GM12891 (cell line): ENCODE results near the gene TRRAP.
A peak's percentile ranks its signal among the peaks of the same experiment; 100 is the strongest.

Experiments used
- DNase-seq: peaks from one replicate; pipeline ENCODE4 v3.0.0; 2011; ENCODE audit warnings: low spot score; ENCODE audit not compliant: insufficient read length
- FAIRE-seq: peaks from 2 replicates; lab custom pipeline; 2011; peaks lifted over from hg19 to GRCh38; lab: Jason Lieb, UNC
- PAX5 ChIP-seq: IDR thresholded peaks from 2 replicates; pipeline ENCODE4 v1.6.1; 2011; ENCODE audit warnings: low read length, moderate library complexity, mild to moderate bottlenecking; ENCODE audit not compliant: insufficient read depth, severe bottlenecking
- POLR2A ChIP-seq: IDR thresholded peaks from 2 replicates; pipeline ENCODE4 v1.6.1; 2011; ENCODE audit warnings: low read depth, low read length, control low read depth
- POLR2AphosphoS5 ChIP-seq: IDR thresholded peaks from 2 replicates; pipeline ENCODE4 v1.6.1; 2011; ENCODE audit warnings: low read depth, low read length, control low read depth
- POU2F2 ChIP-seq: IDR thresholded peaks from 2 replicates; pipeline ENCODE4 v1.6.1; 2011; ENCODE audit warnings: low read depth, mild to moderate bottlenecking, control low read depth, low read length, moderate library complexity
- SPI1 ChIP-seq: IDR thresholded peaks from 2 replicates; pipeline ENCODE4 v1.6.1; 2011; ENCODE audit warnings: low read depth, low read length, control low read depth
- TAF1 ChIP-seq: IDR thresholded peaks from 2 replicates; pipeline ENCODE4 v1.6.1; 2011; ENCODE audit warnings: low read depth, low read length, control low read depth

Gene TRRAP

DNA sequence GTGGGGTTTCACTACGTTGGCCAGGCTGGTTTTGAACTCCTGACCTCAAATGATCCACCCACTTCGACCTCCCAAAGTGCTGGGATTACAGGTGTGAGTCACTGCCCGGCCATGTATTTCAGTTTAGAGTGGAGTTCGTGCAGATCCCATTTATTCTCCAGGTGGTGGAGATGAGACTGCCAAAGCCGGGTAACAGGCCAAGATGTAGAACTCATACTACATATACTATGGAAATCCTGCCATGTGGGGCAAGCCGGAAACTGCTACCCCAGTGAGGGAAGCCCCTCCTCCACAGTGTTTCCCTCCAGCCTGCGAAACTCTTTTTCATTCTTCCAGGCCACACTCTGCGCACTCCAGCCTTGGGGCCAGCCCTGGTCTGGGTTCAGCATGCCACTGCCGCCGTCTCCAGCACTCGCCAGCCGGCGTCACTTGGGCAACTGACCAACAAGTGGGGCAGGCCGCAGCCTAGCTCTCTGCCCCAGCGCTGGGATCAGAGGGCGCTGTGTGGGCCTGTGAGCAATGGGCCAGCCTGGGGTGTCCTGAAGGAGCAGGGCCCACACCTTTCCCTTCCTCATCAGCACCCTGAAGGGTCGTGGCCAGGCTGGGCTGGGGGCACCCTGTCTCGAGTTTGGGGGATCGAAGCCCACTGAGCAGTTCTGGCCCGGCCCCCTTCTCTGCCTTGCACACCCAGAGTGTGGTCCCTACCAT, 122.0 kb downstream of the TRRAP start:
- TF ChIP-seq TAF1 (no peak), POLR2AphosphoS5 (no peak), POU2F2 (no peak), PAX5 (no peak), SPI1 (no peak), POLR2A (no peak)
- FAIRE-seq: no peak

DNA sequence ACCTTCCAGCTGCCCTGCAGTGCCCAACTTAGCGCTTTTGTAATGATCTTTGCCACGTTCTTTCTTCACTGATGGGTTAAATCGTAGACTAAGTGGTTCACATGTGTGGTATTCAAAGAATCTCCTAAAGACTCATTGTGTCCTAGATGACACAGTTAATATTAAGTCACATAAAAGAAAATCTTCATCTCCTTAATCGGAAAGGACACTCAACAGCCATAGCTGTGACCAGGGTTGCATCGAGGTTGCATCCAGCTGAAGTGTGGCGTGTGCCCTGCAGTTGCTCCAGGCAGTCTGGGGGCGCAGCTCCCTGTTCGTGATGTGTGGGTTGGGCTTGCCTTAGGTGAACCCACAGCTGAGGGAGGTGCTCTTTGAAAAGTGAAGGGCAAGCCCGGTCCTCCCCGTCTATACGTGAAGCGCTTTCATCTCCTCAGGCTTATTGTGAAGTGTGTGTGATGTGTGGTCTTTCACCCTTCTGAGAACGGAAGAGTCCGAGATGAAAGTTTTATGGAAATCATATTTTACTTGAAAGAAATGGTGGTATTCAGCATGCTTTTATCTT, 122.7 kb downstream of the TRRAP start:
- FAIRE-seq (no peak), DNase-seq (no peak)
- no peak for TF ChIP-seq POLR2AphosphoS5
- TF ChIP-seq PAX5: no peak
- no peak for TF ChIP-seq SPI1
- TF ChIP-seq TAF1: no peak
- no peak for TF ChIP-seq POLR2A
- no peak for TF ChIP-seq POU2F2

More for the DNA sequence above, 122.0 kb downstream of the TRRAP start:
- no peak for DNase-seq

DNA sequence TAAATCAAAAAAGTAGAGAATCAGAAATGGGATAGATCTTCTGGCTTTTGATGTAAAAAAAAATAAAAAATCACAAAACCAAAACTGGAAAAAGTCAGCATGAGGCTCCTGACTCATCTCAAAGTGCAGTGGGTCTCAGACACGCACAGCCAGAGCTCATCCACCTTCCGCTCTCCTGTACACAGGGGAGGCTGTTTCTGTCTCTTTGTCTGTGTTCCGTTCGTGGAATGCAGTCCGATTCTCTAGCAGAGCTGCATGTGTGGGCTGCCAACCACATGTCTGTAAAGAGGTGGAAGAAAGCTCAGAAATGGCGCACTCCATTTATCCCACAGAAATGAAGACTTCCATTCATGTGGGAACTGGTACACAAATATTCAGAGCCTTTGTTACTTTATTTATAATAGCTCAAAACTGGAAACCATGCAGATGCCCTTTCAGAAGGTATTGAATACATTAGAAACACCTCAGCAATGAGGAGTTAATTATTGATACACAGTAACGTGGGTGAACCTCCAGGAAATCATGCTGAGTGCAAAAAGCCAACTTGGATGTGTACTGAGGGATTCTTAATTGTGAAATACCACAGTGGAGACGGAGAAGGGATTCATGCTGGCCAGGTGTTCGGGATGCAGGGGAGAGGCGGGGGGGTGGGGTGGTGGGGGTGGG, 123.3 kb downstream of the TRRAP start:
- DNase-seq: no peak
- FAIRE-seq: no peak
- TF ChIP-seq PAX5 (no peak), SPI1 (no peak), POLR2A (no peak)

DNA sequence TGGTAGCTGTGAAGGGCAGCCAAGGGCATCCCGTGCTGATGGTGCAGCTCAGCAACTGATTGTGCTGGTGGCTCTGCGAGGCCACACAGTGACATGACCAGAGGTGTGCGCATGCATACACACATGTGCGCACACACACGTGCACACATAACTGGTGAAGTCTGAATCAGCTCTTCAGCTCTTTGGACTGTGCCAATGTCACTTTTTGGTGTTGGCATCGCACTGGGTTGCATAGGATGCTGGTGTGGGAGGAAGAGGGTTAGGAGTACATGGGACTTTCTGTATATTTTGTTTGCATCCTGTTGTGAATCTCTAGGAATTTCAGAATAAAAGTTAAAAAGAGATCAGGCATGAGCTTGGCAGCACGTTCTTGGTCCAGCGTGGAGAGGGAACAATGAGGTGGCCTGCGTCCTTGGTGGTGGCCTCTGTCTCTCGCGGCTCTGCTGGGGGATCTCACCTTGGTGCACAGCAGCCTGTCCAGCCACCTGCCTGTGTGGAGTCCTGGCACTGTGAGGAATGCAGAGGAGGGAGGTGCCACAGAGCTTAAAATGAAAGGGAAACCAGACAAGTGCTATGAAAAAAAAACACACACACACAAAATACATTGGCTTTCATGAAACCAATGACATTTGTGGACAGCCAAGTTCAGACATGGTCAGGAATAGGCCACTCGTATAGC, 124.0 kb downstream of the TRRAP start:
- TF ChIP-seq POU2F2: 0 out of 2 replicates have a peak, but pooled peaks have one; percentile 17
- TF ChIP-seq TAF1: no peak
- TF ChIP-seq SPI1: no peak
- TF ChIP-seq POLR2A: no peak
- TF ChIP-seq POLR2AphosphoS5: no peak
- no peak for TF ChIP-seq PAX5
- no peak for DNase-seq
- FAIRE-seq: no peak

DNA sequence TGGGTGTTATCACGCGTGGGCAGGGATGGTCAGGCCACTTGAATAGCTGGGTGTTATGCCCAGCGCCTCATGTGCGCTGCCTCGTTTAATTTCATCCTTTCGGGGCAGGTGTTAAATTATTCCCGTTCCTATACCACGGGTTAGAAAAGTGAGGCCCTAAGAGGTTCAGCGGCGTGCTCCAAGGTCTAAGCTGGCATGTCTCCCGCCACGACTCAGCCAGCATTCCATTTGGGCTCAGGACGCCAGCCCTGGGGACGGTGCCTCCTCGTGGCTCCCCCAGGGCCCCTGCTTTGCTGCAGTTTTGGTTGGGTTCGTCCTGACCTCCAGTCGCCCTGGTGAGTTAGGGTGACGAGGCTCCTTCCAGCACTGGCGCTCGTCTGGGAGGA, 124.5 kb downstream of the TRRAP start:
- no peak for FAIRE-seq
- TF ChIP-seq POLR2AphosphoS5 (no peak), PAX5 (no peak), POU2F2 (no peak), SPI1 (no peak), TAF1 (no peak), POLR2A (no peak)

DNA sequence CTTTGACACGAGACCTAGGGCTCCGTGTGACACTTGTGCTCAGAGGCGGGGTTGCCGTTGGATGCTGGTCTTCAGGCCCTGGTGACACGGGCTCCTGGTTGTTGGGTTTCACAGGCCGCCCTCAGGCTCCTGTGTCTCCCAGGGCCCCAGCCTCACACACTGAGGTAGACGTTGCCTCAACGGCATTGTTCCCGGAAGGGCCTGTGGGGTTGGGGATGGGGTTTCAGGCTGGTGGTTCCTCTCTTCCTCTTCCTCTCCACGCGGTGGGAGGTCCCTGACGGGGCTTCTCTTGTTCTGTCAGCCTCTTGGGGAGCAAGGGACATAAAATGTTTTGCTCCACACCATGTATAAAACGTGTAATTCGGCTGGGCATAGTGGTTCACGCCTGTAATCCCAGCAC, 125.1 kb downstream of the TRRAP start:
- no peak for TF ChIP-seq PAX5
- no peak for TF ChIP-seq SPI1
- DNase-seq (no peak), FAIRE-seq (no peak)

More for the DNA sequence above, 124.5 kb downstream of the TRRAP start:
- DNase-seq: no peak

DNA sequence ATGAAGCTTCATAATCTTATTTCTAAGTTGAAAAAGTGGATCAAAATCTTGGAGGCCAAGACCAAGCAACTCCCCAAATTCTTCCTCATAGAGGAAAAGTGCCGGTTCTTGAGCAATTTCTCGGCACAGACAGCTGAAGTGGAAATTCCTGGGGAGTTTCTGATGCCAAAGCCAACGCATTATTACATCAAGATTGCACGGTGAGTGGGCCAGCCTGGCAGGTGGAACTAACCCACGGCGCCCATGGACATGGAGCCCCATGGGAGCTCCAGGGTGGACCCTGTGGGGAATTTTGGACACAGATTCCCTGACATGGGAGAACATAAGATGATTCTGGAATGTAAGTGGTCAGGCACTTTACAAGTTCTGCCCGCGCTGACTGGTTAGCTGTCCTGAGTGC, 125.9 kb downstream of the TRRAP start:
- DNase-seq: no peak
- no peak for TF ChIP-seq POLR2A
- TF ChIP-seq PAX5: no peak
- TF ChIP-seq SPI1: no peak
- no peak for TF ChIP-seq POLR2AphosphoS5
- no peak for TF ChIP-seq TAF1
- no peak for TF ChIP-seq POU2F2
- FAIRE-seq: no peak

DNA sequence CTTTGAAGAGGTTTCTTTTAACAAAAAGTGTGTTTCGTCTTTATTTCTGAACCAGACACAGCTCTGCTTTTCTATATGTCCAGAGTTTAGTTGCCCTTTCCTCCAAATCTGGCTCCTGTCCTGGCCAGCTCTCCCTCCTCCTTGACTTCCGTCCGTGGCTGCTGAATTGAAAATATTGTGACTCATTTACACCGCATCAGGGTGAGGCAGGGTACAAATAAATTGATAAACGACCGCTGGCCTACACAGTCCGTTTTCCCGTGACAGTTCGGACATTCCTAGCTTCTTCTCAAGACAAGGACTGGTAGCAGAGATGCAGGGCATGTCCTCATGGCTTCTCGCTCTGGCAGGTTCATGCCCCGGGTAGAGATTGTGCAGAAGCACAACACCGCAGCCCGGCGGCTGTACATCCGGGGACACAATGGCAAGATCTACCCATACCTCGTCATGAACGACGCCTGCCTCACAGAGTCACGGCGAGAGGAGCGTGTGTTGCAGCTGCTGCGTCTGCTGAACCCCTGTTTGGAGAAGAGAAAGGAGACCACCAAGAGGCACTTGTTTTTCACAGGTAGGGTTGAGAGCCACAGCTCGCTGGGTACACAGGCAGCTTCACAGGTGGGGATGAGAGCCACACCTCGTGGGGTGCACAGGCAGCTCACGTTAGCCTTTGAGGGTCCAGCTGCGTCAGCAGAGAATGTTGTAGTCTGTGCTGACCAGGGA, 126.6 kb downstream of the TRRAP start:
- no peak for FAIRE-seq
- TF ChIP-seq SPI1 (no peak), POLR2AphosphoS5 (no peak), TAF1 (no peak), POLR2A (no peak), PAX5 (no peak), POU2F2 (no peak)
- DNase-seq: no peak

DNA sequence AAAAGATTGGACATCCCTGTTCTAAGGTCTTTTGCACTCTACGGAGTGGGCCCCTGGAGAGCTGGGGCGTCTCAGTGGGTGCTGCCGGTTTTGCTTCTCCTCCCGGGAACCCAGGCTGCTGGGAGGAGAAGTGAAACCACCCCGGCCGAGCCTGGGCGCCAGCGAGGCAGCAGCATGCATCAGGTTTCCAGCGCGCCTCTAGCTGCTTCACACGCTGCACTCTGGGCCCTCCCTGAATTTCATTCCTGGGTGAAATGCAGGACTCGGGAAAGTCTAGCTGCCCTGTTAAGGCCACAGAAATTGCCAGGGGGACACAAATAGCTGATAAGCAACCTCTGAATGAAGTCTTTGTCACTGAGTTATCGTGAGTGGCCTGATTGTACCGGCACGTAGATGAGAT, 127.4 kb downstream of the TRRAP start:
- TF ChIP-seq POLR2AphosphoS5 (no peak), SPI1 (peak; percentile 89)
- DNase-seq (peak; percentile 68), FAIRE-seq (peak; percentile 76)
